Fibroblast of pulmonary artery (primary cell): Measurements from ENCODE around the gene LRRK1.

Experiments used
- DNase-seq: peaks from one replicate; pipeline ENCODE4 v3.0.0-alpha.2; 2010; ENCODE audit warnings: low read depth
- H3K4me3 ChIP-seq: replicated peaks from 2 replicates; pipeline ENCODE4 v1.5.1; 2011; ENCODE audit warnings: low read depth, mild to moderate bottlenecking, control low read depth, low read length, moderate library complexity
- CTCF ChIP-seq: IDR thresholded peaks from 2 replicates; pipeline ENCODE4 v1.5.1; 2011; ENCODE audit warnings: mild to moderate bottlenecking, control low read depth, low read length, inconsistent platforms; ENCODE audit errors: missing control alignments

The LRRK1 gene

GRCh38 chr15:100988297-100988696 lies 69.1 kb downstream of the LRRK1 start:
- no peak overlapping the region for H3K4me3 ChIP-seq
- DNase-seq: no peak
- TF ChIP-seq CTCF: no peak

- no peak overlapping the region for H3K4me3 ChIP-seq
- no peak for TF ChIP-seq CTCF
- no peak for DNase-seq
These were observed 69.7 kb downstream of the LRRK1 start for GRCh38 chr15:100988857-100989256.

GRCh38 chr15:100994597-100995446 lies 75.7 kb downstream of the LRRK1 start:
- DNase-seq: no peak
- no peak for TF ChIP-seq CTCF
- H3K4me3 ChIP-seq: no peak overlapping the region

GRCh38 chr15:100995471-100996430 lies 76.6 kb downstream of the LRRK1 start:
- no peak for TF ChIP-seq CTCF
- DNase-seq: no peak
- no peak overlapping the region for H3K4me3 ChIP-seq

- DNase-seq: no peak
- TF ChIP-seq CTCF: no peak
- H3K4me3 ChIP-seq: no peak overlapping the region
These were observed 78.3 kb downstream of the LRRK1 start for GRCh38 chr15:100997442-100997841.

GRCh38 chr15:100998630-100999029 lies 79.5 kb downstream of the LRRK1 start:
- no peak for DNase-seq
- no peak for TF ChIP-seq CTCF
- no peak overlapping the region for H3K4me3 ChIP-seq
